HEK293T (cell line): Measurements from ENCODE around the gene CACNA1G.

Experiments
- FOXA1 ChIP-seq: fragments of 450-650 bp; IDR thresholded peaks from 2 replicates; pipeline ENCODE4 v1.6.1; 2016; ENCODE audit warnings: mild to moderate bottlenecking
- FOXK2 ChIP-seq: fragments of 450-650 bp; IDR thresholded peaks from 2 replicates; pipeline ENCODE4 v1.6.1; 2016; ENCODE audit warnings: mild to moderate bottlenecking
- FOXM1 ChIP-seq: fragments of 450-650 bp; IDR thresholded peaks from 2 replicates; pipeline ENCODE4 v1.6.1; 2017; ENCODE audit warnings: mild to moderate bottlenecking, borderline replicate concordance
- HDGF ChIP-seq: fragments of 450-650 bp; IDR thresholded peaks from 2 replicates; pipeline ENCODE4 v1.6.1; 2017; ENCODE audit warnings: antibody characterized with exemption, borderline replicate concordance
- NFRKB ChIP-seq: fragments of 450-650 bp; IDR thresholded peaks from 2 replicates; pipeline ENCODE4 v1.6.1; 2016; ENCODE audit warnings: mild to moderate bottlenecking, moderate library complexity
- SP1 ChIP-seq: fragments of 450-650 bp; IDR thresholded peaks from 2 replicates; pipeline ENCODE4 v1.6.1; 2017
- ZNF384 ChIP-seq: fragments of 450-650 bp; IDR thresholded peaks from 2 replicates; pipeline ENCODE4 v1.6.1; 2016

- no peak for TF ChIP-seq NFRKB
- TF ChIP-seq FOXK2 = no peak
- no peak for TF ChIP-seq HDGF
- TF ChIP-seq FOXM1 = no peak
- TF ChIP-seq FOXA1 = no peak
- no peak for TF ChIP-seq SP1
- no peak for TF ChIP-seq ZNF384
Measured at GRCh38 chr17:50641357-50641756, 80.8 kb downstream of the CACNA1G start.
